ENCODE results near the gene DDX1. TPM values are rescaled to one million over a fixed set of nuclear protein-coding genes. Genes with fewer than 3 reads are reported as not detected.

Gene DDX1
- total and polyA plus RNA-seq, 9 donors, result 36.5 to 80.1 (median 67.4) TPM

- Histone ChIP-seq H3K36me3 (no peaks in the 10 kb centered on the region), H3K27me3 (no peaks in the 10 kb centered on the region), H3K27ac (no peak overlapping the region), H3K9me3 (no peaks in the 10 kb centered on the region), H3K4me1 (ENCODE audit: insufficient read depth) (peaks cover 15% of the 10 kb centered on the region), H3K4me3 (no peak overlapping the region)
- intact Hi-C loops (cut with DNase I), result loop anchor here in 1 of 4 donors (10.0 kb wide), 1 partner anchor 175 kb away; no protein-coding TSS in a partner anchor
- TF ChIP-seq EP300 (IDR thresholded peaks at IDR 0.05), result no peak
- no peak for TF ChIP-seq CTCF (IDR thresholded peaks at IDR 0.05)
- no peak for TF ChIP-seq POLR2A (IDR thresholded peaks at IDR 0.05)
- peak in 4 of 5 donors; percentile 37 to 60 (median 56) for DNase-seq
- WGBS, 3 donors, result 30 to 32% (median 31%) methylated on average over 6 of the region's 6 CpGs
Measured at GRCh38 chr2:15640261-15640711, 48.6 kb downstream of the DDX1 start.

- H3K4me3 ChIP-seq, result no peak overlapping the region
- WGBS, 3 donors, result 95 to 97% (median 96%) methylated on average over 2 of the region's 2 CpGs
- intact Hi-C loops (cut with DNase I), result loop anchor here in 1 of 4 donors (10.0 kb wide), 1 partner anchor 174 kb away; no protein-coding TSS in a partner anchor
- no peaks in the 10 kb centered on the region for H3K9me3 ChIP-seq
- no peaks in the 10 kb centered on the region for H3K27me3 ChIP-seq
- H3K4me1 ChIP-seq (ENCODE audit: insufficient read depth), result peaks cover 15% of the 10 kb centered on the region
- no peak for DNase-seq
- no peak overlapping the region for H3K27ac ChIP-seq
- no peaks in the 10 kb centered on the region for H3K36me3 ChIP-seq
- TF ChIP-seq EP300 (IDR thresholded peaks at IDR 0.05), result no peak
- no peak for TF ChIP-seq CTCF (IDR thresholded peaks at IDR 0.05)
- TF ChIP-seq POLR2A (IDR thresholded peaks at IDR 0.05), result no peak
Measured at GRCh38 chr2:15640784-15641183, 49.1 kb downstream of the DDX1 start.

- Histone ChIP-seq H3K27ac (no peak overlapping the region), H3K4me3 (no peak overlapping the region), H3K9me3 (no peaks in the 10 kb centered on the region), H3K27me3 (no peaks in the 10 kb centered on the region), H3K36me3 (no peaks in the 10 kb centered on the region), H3K4me1 (ENCODE audit: insufficient read depth) (peaks cover 15% of the 10 kb centered on the region)
- no peak for DNase-seq
- WGBS, 3 donors, result 98 to 100% (median 98%) methylated on average over 1 of the region's 1 CpG
- TF ChIP-seq EP300 (IDR thresholded peaks at IDR 0.05) (no peak), CTCF (IDR thresholded peaks at IDR 0.05) (no peak), POLR2A (IDR thresholded peaks at IDR 0.05) (no peak)
- intact Hi-C loops (cut with DNase I), result loop anchor here in 1 of 4 donors (10.0 kb wide), 1 partner anchor 173 kb away; no protein-coding TSS in a partner anchor
Measured at GRCh38 chr2:15641530-15641982, 49.9 kb downstream of the DDX1 start.

GRCh38 chr2:15642011-15642814 lies 50.5 kb downstream of the DDX1 start:
- peaks cover 15% of the 10 kb centered on the region for H3K4me1 ChIP-seq (ENCODE audit: insufficient read depth)
- H3K9me3 ChIP-seq, result no peaks in the 10 kb centered on the region
- intact Hi-C loops (cut with DNase I), result loop anchor here in 1 of 4 donors (10.0 kb wide), 1 partner anchor 173 kb away; no protein-coding TSS in a partner anchor
- H3K27ac ChIP-seq, result no peak overlapping the region
- DNase-seq, result no peak
- no peaks in the 10 kb centered on the region for H3K27me3 ChIP-seq
- no peak overlapping the region for H3K4me3 ChIP-seq
- TF ChIP-seq CTCF (IDR thresholded peaks at IDR 0.05) (no peak), EP300 (IDR thresholded peaks at IDR 0.05) (no peak), POLR2A (IDR thresholded peaks at IDR 0.05) (no peak)
- WGBS, 3 donors, result 79 to 90% (median 83%) methylated on average over 12 of the region's 12 CpGs
- no peaks in the 10 kb centered on the region for H3K36me3 ChIP-seq

Data from ovary (tissue), 9 donors.